Endothelial cell of umbilical vein (primary cell): ENCODE results near the gene SLC38A6. TPM values are rescaled to one million over a fixed set of nuclear protein-coding genes. Genes with fewer than 3 reads are reported as not detected.

Source experiments
- BruUV-seq: library from RNA; stranded (reverse); fragments of 400-500 nt; replicated peaks from 2 replicates; lab custom pipeline; 2021; lab: Mats Ljungman, UMichigan
- CTCF ChIA-PET: fragments of 300-600, 350-600 bp; sonication (Branson Sonifier 250); formaldehyde crosslinking; loops from one replicate; lab custom pipeline; 2021; ENCODE audit warnings: antibody characterized with exemption, inconsistent platforms; lab: Charles Lee
- POLR2A ChIA-PET: fragments of 300-600, 350-600 bp; sonication (Branson Sonifier 250); formaldehyde crosslinking; loops from one replicate; lab custom pipeline; 2021; ENCODE audit warnings: antibody characterized with exemption, inconsistent platforms; lab: Charles Lee
- DNase-seq: peaks from one replicate; pipeline ENCODE4 v3.0.0-alpha.2; 2011; ENCODE audit warnings: low read depth, low spot score
- FAIRE-seq: peaks from 2 replicates; lab custom pipeline; 2011; peaks lifted over from hg19 to GRCh38; lab: Jason Lieb, UNC
- H2AFZ ChIP-seq: 2 replicates; pipeline ENCODE4 v1.6.0; 2012; ENCODE audit warnings: low read depth, low read length, control low read depth, inconsistent platforms
- H3K27ac ChIP-seq: 2 replicates; pipeline ENCODE4 v1.5.1; 2011; ENCODE audit warnings: low read depth, mild to moderate bottlenecking, control low read depth, low read length, moderate library complexity; ENCODE audit not compliant: insufficient read depth
- H3K27me3 ChIP-seq, 2 experiments: 2 replicates each; pipeline versions ENCODE4 v1.6.0 to v1.6.1; 2011; ENCODE audit warnings: low read length in 2 of 2, mixed read lengths in 1 of 2; ENCODE audit not compliant: control insufficient read depth in 2 of 2, insufficient read depth in 2 of 2
- H3K36me3 ChIP-seq, 2 experiments: 2 replicates in 1 of 2; 3 replicates in 1 of 2; pipeline ENCODE4 v1.5.1; 2011; ENCODE audit warnings: low read length in 2 of 2, mild to moderate bottlenecking in 1 of 2, moderate library complexity in 1 of 2; ENCODE audit not compliant: control insufficient read depth in 2 of 2, insufficient read depth in 2 of 2; ENCODE audit errors: extremely low read depth in 1 of 2
- H3K4me1 ChIP-seq: 3 replicates; pipeline ENCODE4 v1.5.1; 2011; ENCODE audit warnings: mild to moderate bottlenecking, low read length; ENCODE audit not compliant: control insufficient read depth, insufficient read depth; ENCODE audit errors: extremely low read depth
- H3K4me2 ChIP-seq: 2 replicates; pipeline ENCODE4 v1.6.1; 2011; ENCODE audit warnings: low read length, control low read depth, mixed read lengths; ENCODE audit not compliant: insufficient read depth
- H3K4me3 ChIP-seq, 3 experiments: fragments of 200-600 bp in 1 of 3; sonication (generic), shearing (Covaris generic) in 1 of 3; replicated peaks in 1 of 3; 2 replicates each; pipeline ENCODE4 v1.5.1; 2011 to 2016; ENCODE audit warnings: control low read depth in 3 of 3, low read length in 3 of 3, mild to moderate bottlenecking in 2 of 3, inconsistent platforms in 1 of 3, low read depth in 1 of 3, moderate library complexity in 1 of 3; ENCODE audit not compliant: insufficient read depth in 1 of 3
- H3K79me2 ChIP-seq: 2 replicates; pipeline ENCODE4 v1.6.0; 2012; ENCODE audit warnings: low read length, inconsistent platforms; ENCODE audit not compliant: control insufficient read depth, insufficient read depth
- H3K9ac ChIP-seq: replicated peaks from 2 replicates; pipeline ENCODE3; 2011; ENCODE audit warnings: low read length, control low read depth; ENCODE audit not compliant: insufficient read depth; ENCODE audit errors: extremely low read depth
- H3K9me1 ChIP-seq: replicated peaks from 3 replicates; pipeline ENCODE4 v1.6.0; 2011; ENCODE audit warnings: mild to moderate bottlenecking, low read length; ENCODE audit not compliant: control insufficient read depth, insufficient read depth; ENCODE audit errors: extremely low read depth
- H3K9me3 ChIP-seq: replicated peaks from 2 replicates; pipeline ENCODE4 v1.5.1; 2012; ENCODE audit warnings: low read length, inconsistent platforms; ENCODE audit not compliant: control insufficient read depth, insufficient read depth
- H4K20me1 ChIP-seq: replicated peaks from 2 replicates; pipeline ENCODE3; 2011; ENCODE audit warnings: mild to moderate bottlenecking, low read length; ENCODE audit not compliant: control insufficient read depth, insufficient read depth; ENCODE audit errors: extremely low read depth
- EZH2 ChIP-seq: IDR thresholded peaks from 2 replicates; pipeline ENCODE4 v1.6.1; 2012; ENCODE audit warnings: borderline replicate concordance, low read depth, mild to moderate bottlenecking, moderate library complexity, low read length, inconsistent platforms; ENCODE audit not compliant: severe bottlenecking
- FOS ChIP-seq: IDR thresholded peaks from 2 replicates; pipeline ENCODE4 v1.6.1; 2011; ENCODE audit warnings: mild to moderate bottlenecking, low read length, moderate library complexity, borderline replicate concordance; ENCODE audit not compliant: insufficient read depth
- JUN ChIP-seq: IDR thresholded peaks from 2 replicates; pipeline ENCODE4 v1.6.1; 2011; ENCODE audit warnings: borderline replicate concordance, low read depth; ENCODE audit not compliant: insufficient read length, insufficient read depth
- MYC ChIP-seq: IDR thresholded peaks from one replicate; pipeline ENCODE4 v1.6.1; 2011; ENCODE audit warnings: mild to moderate bottlenecking, low read depth, low read length
- POLR2A ChIP-seq: IDR thresholded peaks from 2 replicates; pipeline ENCODE4 v1.6.1; 2012; ENCODE audit warnings: low read depth, mild to moderate bottlenecking, control low read depth, low read length
- POLR2AphosphoS5 ChIP-seq: IDR thresholded peaks from 2 replicates; pipeline ENCODE4 v1.6.1; 2012; ENCODE audit warnings: low read depth, mild to moderate bottlenecking, control low read depth, low read length, moderate library complexity; ENCODE audit not compliant: insufficient read depth
- dilution Hi-C: fragments of 300-500 bp; cut with MboI; formaldehyde crosslinking; loops from one replicate; pipeline ENCODE4 v1.15.0; 2019; ENCODE audit warnings: low sequenced_read_pairs; ENCODE audit not compliant: extremely low pct_ligation_motif_present
- intact Hi-C: fragments of 100-400 bp; cut with micrococcal nuclease; formaldehyde crosslinking; loops from one replicate; pipeline ENCODE4 v1.10.0; 2022
- polyA plus RNA-seq, 4 experiments: library from polyadenylated mRNA; depleted of rRNA in 3 of 4; stranded (reverse) in 3 of 4; unstranded in 1 of 4; fragments of >200 nt; gene quantifications; 2 replicates each; pipeline versions ENCODE4 v1.2.1 to v1.2.3, GENCODE V29; 2011 to 2012; ENCODE audit warnings: missing spikeins in 1 of 4
- total RNA-seq: library from RNA; stranded (reverse); gene quantifications from 2 replicates; pipeline ENCODE4 v1.2.3, GENCODE V29; 2021
- TF ChIP-seq, protein P1 (sequence below), 2 donors: IDR thresholded peaks; 1 replicate in 1 of 2; 2 replicates in 1 of 2; pipeline ENCODE4 v1.5.1; 2011; ENCODE audit warnings: low read length in 2 of 2, mild to moderate bottlenecking in 2 of 2, moderate library complexity in 2 of 2, control low read depth in 1 of 2, inconsistent platforms in 1 of 2, low read depth in 1 of 2; ENCODE audit not compliant: insufficient read depth in 1 of 2; ENCODE audit errors: extremely low read depth in 1 of 2
- TF ChIP-seq, protein P2 (sequence below): IDR thresholded peaks from 2 replicates; pipeline ENCODE4 v1.6.1; 2011; ENCODE audit not compliant: insufficient read depth, insufficient read length

The SLC38A6 gene
- total and polyA plus RNA-seq, 2 donors (not counting 3 experiments of a cell fraction or from before 2014, with no cell fraction given): 17.3 to 24.6 TPM

DNA sequence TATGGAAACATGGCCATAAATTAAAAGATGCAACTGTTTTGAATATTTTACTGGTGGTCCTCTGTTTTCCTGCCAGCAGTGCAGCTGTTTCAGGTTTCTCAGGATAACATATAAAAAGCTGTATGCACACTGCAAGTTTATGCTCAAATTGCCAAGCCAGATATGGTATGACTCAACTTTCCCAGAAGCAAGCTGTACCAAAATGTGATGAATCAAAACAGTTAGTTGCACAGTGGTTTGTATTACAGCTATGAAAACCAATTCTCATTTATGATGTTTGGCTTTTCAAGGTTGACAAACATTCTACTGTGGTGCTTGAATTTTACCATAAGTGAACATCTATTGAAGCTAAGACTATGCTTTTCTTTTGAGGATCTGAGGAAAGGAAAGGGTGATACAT lies 15.6 kb upstream of the SLC38A6 start:
- Histone ChIP-seq H3K9ac (no peak overlapping the region), H3K4me1 (peaks cover 13% of the 10 kb centered on the region), H3K27ac (no peak overlapping the region), H3K4me2 (no peak overlapping the region), H3K36me3 (no peaks in the 10 kb centered on the region), H3K9me1 (peaks cover 2% of the 10 kb centered on the region), H4K20me1 (no peaks in the 10 kb centered on the region), H3K4me3 (no peak overlapping the region), H2AFZ (no peak overlapping the region), H3K27me3 (no peaks in the 10 kb centered on the region), H3K79me2 (no peaks in the 10 kb centered on the region), H3K9me3 (no peaks in the 10 kb centered on the region)
- TF ChIP-seq JUN (peak; percentile 25), MYC (no peak), POLR2AphosphoS5 (no peak), POLR2A (no peak), EZH2 (no peak), FOS (peak; percentile 48)
- TF ChIP-seq, protein P1, sequence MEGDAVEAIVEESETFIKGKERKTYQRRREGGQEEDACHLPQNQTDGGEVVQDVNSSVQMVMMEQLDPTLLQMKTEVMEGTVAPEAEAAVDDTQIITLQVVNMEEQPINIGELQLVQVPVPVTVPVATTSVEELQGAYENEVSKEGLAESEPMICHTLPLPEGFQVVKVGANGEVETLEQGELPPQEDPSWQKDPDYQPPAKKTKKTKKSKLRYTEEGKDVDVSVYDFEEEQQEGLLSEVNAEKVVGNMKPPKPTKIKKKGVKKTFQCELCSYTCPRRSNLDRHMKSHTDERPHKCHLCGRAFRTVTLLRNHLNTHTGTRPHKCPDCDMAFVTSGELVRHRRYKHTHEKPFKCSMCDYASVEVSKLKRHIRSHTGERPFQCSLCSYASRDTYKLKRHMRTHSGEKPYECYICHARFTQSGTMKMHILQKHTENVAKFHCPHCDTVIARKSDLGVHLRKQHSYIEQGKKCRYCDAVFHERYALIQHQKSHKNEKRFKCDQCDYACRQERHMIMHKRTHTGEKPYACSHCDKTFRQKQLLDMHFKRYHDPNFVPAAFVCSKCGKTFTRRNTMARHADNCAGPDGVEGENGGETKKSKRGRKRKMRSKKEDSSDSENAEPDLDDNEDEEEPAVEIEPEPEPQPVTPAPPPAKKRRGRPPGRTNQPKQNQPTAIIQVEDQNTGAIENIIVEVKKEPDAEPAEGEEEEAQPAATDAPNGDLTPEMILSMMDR (IDR thresholded peaks at IDR 0.05; ENCODE audit: extremely low read depth in 1 of 2, insufficient read depth in 1 of 2, low read depth in 1 of 2, low read length in 2 of 2): no peak
- TF ChIP-seq, protein P2, sequence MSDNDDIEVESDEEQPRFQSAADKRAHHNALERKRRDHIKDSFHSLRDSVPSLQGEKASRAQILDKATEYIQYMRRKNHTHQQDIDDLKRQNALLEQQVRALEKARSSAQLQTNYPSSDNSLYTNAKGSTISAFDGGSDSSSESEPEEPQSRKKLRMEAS: no peak
- CTCF ChIA-PET: interaction anchor here (0.7 to 1.5 kb wide), 4 partner anchors 14 to 121 kb away, joined by 3 to 5 read pairs (median 4); partner anchors contain the start of genes SLC38A6 and TRMT5
- intact Hi-C loops (no loop called here), dilution Hi-C loops (no loop called here)
- no TSS peak for BruUV-seq
- peak; percentile 81 for DNase-seq
- POLR2A ChIA-PET: interaction anchor here (0.9 kb wide), 1 partner anchor 16 kb away, joined by 4 read pairs; the partner anchor contains the start of genes SLC38A6 and TRMT5
- no peak for FAIRE-seq
